Right lobe of liver (tissue), 6 donors: ENCODE results near the gene RCAN2. TPM values are rescaled to one million over a fixed set of nuclear protein-coding genes. Genes with fewer than 3 reads are reported as not detected.

ENCODE experiments used
- ATAC-seq, 4 donors: fragments of 200-7000 bp; cut with Tn5 transposase; one replicate each; pipeline ENCODE4 v1.9.1; 2020; ENCODE audit warnings: mild to moderate bottlenecking in 4 of 4, moderate library complexity in 4 of 4
- DNase-seq, 3 donors: peaks; one replicate each; pipeline ENCODE4 v3.0.0-alpha.2; 2020
- H3K27ac ChIP-seq, 3 donors: fragments of 200-600 bp; one replicate each; pipeline ENCODE4 v1.8.0; 2022
- H3K27me3 ChIP-seq, 2 donors: fragments of 200-600 bp; one replicate each; pipeline ENCODE4 v1.8.0; 2022
- H3K36me3 ChIP-seq, 4 donors: fragments of 200-600 bp; sonication (generic) in 1 of 4; one replicate each; pipeline versions ENCODE4 v1.5.1 to v1.8.0; 2017 to 2022; ENCODE audit warnings: control low read depth in 1 of 4
- H3K4me1 ChIP-seq, 4 donors: fragments of 200-600 bp; sonication (generic) in 1 of 4; one replicate each; pipeline versions ENCODE4 v1.5.1 to v1.8.0; 2017 to 2022; ENCODE audit warnings: control low read depth in 1 of 4
- H3K4me3 ChIP-seq, 3 donors: fragments of 200-600 bp; one replicate each; pipeline ENCODE4 v1.8.0; 2022
- H3K9me3 ChIP-seq, 4 donors: fragments of 200-600 bp; sonication (generic) in 1 of 4; one replicate each; pipeline versions ENCODE4 v1.5.1 to v1.8.0; 2017 to 2022; ENCODE audit warnings: control low read depth in 1 of 4
- POLR2A ChIP-seq: fragments of 450-650 bp; IDR thresholded peaks from one replicate; pipeline ENCODE4 v1.6.1; 2017; ENCODE audit warnings: antibody characterized with exemption, mild to moderate bottlenecking
- WGBS: methylation state at CpG from one replicate; pipeline ENCODE4 v1.1.6; 2018; ENCODE audit warnings: low coverage, low lambda C conversion rate; ENCODE audit not compliant: insufficient coverage; ENCODE audit errors: missing lambda C conversion rate; 5-methylcytosine and 5-hydroxymethylcytosine counted together
- intact Hi-C, 2 donors: fragments of 100-400 bp; cut with DNase I; formaldehyde crosslinking; loops; one replicate each; pipeline versions ENCODE4 v1.11.2 to v1.14.1; 2022
- total RNA-seq, 6 experiments: library from RNA; depleted of rRNA in 2 of 6; stranded (reverse); fragments of >200 nt in 2 of 6; fragmentation: NEBNext Ultra II Directional in 3 of 6; extraction: Animal tissue kit (Norgen Biotek cat#: 25700) in 3 of 6; gene quantifications; one replicate each; pipeline versions ENCODE4 v1.1.0 to v1.2.4, GENCODE V29; 2016 to 2023
- TF ChIP-seq, protein P1 (sequence below), 4 donors: fragments of 200-600 bp in 3 of 4; fragments of 450-650 bp in 1 of 4; IDR thresholded peaks; one replicate each; pipeline versions ENCODE4 v1.5.1 to v1.8.0; 2016 to 2022; ENCODE audit warnings: antibody characterized with exemption in 4 of 4, mild to moderate bottlenecking in 2 of 4
- donor health status: DM: no; HTN: yes; CAD: no.
- donor health status: DM: no; HTN: no; CAD: no.
- donor health status: DM: no; HTN: no; CAD: no.
- donor health status: DM: no; HTN: yes; CAD: no.
- donor health status: DM: no; HTN: yes; CAD: no.

The RCAN2 gene
- total RNA-seq, 6 experiments from 2014 or later, result 0.77 to 4.5 (median 1.9) TPM

DNA sequence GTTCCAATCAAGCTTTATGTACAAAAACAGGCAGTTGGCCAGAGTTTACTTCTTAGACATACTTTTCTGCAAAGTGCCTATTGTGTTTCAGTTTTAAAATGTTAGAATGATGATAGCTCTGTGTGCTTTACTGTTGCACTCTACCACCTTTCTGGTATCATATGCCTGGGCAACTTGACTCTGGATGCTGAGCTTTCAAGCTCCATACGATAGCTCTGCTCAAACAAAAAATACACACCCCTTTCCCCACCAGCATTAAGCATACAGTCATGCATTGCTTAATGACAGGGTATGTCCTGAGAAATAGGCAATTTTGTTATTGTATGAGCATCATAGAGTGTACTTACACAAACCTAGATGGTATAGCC lies 123.1 kb downstream of the RCAN2 start:
- ATAC-seq, result no peak
- intact Hi-C loops, result no loop called here
- Histone ChIP-seq H3K4me3 (no peak overlapping the region), H3K9me3 (no peaks in the 10 kb centered on the region), H3K27ac (no peak overlapping the region), H3K36me3 (no peaks in the 10 kb centered on the region), H3K27me3 (no peaks in the 10 kb centered on the region), H3K4me1 (no peaks in the 10 kb centered on the region)
- TF ChIP-seq POLR2A, result no peak
- no peak for DNase-seq
- 88% methylated on average over 1 of the region's 1 CpG for WGBS

DNA sequence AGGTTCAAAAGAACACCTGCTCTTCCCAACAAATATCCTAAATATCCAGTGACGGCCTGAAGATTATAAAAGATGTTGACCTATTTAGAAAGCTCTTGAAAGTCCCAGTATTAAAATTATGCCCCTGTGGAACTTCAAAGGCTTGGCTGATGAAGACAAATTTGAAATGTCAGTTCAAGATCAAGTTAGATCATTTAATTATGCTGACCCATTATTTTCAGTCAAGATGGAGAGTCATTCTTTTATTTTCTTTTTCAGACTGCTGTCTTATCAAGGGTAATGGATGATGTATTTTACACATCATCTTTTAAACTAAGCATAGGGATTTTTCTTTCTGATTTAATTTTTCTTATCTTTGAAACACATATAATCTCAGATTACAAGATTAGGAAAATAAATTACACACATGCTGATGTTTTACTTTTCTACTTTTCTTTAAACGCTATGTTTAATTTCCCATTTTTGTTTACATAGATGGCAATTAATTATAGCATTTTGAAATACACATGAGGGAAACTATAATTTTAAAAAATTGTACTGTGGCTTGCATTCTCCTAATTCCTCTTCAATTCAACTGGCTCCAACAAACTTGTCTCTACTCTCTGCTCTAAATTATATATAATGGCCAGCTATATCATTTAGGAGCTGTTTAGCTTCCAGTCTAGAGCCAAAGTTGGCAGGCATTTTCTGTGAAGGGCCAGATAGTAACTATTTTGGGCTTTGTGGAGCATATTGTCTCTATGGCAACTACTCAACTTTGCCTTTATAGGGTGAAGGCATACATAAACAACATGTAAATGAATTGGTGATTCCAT lies 123.7 kb downstream of the RCAN2 start:
- Histone ChIP-seq H3K27ac (no peak overlapping the region), H3K4me1 (no peaks in the 10 kb centered on the region), H3K27me3 (no peaks in the 10 kb centered on the region), H3K4me3 (no peak overlapping the region), H3K9me3 (no peaks in the 10 kb centered on the region), H3K36me3 (no peaks in the 10 kb centered on the region)
- intact Hi-C loops, result no loop called here
- DNase-seq (no peak), ATAC-seq (no peak)
- TF ChIP-seq, protein P1, sequence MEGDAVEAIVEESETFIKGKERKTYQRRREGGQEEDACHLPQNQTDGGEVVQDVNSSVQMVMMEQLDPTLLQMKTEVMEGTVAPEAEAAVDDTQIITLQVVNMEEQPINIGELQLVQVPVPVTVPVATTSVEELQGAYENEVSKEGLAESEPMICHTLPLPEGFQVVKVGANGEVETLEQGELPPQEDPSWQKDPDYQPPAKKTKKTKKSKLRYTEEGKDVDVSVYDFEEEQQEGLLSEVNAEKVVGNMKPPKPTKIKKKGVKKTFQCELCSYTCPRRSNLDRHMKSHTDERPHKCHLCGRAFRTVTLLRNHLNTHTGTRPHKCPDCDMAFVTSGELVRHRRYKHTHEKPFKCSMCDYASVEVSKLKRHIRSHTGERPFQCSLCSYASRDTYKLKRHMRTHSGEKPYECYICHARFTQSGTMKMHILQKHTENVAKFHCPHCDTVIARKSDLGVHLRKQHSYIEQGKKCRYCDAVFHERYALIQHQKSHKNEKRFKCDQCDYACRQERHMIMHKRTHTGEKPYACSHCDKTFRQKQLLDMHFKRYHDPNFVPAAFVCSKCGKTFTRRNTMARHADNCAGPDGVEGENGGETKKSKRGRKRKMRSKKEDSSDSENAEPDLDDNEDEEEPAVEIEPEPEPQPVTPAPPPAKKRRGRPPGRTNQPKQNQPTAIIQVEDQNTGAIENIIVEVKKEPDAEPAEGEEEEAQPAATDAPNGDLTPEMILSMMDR (IDR thresholded peaks at IDR 0.05), result no peak
- no peak for TF ChIP-seq POLR2A
- WGBS, result 87% methylated on average over 2 of the region's 2 CpGs

DNA sequence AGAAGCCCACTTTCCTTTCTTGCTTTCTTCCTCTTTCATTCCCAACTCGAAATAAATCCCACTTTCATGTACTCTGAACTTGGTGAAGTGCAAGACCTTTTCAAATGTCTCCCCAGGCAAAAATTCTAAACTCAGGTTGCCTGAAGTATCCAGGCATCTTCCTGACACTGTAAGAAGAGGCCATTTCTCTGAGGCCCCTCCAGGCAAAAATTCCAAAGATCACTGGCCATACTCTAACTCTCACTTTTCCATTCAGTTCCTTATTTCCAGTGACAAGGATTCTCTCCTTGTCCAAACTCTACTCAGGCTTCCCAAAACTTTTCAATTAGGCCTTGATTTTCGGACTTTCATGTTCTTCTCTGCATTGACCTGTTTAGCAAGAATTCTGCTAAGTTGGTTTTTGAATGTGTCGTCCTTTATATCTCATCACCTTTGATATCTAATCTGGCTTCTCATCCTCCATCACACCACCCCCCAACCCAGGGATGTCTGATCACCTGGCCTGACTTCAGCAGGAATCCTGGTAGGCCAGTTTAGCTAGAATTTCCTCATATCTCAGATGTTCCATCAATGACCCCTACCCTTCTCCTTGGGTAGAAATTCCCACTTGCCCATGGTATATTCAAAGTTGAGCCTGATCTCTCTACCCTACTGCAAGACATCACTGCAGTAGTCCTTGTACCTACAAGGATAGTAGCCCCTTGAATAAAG lies 124.9 kb downstream of the RCAN2 start:
- ATAC-seq, result no peak
- 87% methylated on average over 3 of the region's 3 CpGs for WGBS
- H3K4me1 ChIP-seq, result no peaks in the 10 kb centered on the region
- no peak overlapping the region for H3K4me3 ChIP-seq
- no peak overlapping the region for H3K27ac ChIP-seq
- TF ChIP-seq POLR2A, result no peak
- TF ChIP-seq, protein P1 (IDR thresholded peaks at IDR 0.05), result no peak
- DNase-seq, result no peak
- H3K9me3 ChIP-seq, result no peaks in the 10 kb centered on the region
- intact Hi-C loops, result no loop called here
- no peaks in the 10 kb centered on the region for H3K36me3 ChIP-seq
- no peaks in the 10 kb centered on the region for H3K27me3 ChIP-seq

DNA sequence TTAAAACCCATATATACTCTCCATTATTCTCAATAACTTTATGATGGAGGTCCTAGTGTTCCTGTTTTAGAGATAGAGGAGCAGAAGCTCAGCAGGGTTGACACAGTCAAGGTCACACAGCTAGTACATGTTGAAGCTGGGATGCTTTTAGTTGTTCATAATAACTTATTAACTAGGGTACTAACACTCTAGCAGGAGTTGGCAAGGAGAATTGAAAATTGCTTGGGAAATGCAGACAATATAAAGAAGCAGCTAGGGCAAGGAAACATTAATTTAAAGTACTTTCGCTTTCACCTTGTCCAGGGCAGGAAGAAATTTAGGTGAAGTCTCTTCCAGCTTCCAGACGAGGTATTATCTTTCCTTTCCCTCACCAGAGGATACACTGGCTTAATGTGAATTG lies 133.7 kb downstream of the RCAN2 start:
- TF ChIP-seq, protein P1 (IDR thresholded peaks at IDR 0.05), result no peak
- no peak for TF ChIP-seq POLR2A
- Histone ChIP-seq H3K4me3 (peak overlapping the region in 1 of 3 donors; percentile 16), H3K9me3 (no peaks in the 10 kb centered on the region), H3K4me1 (peaks cover 0 to 18% (median under 1%) of the 10 kb centered on the region in 4 donors), H3K27ac (no peak overlapping the region), H3K27me3 (no peaks in the 10 kb centered on the region), H3K36me3 (no peaks in the 10 kb centered on the region)
- DNase-seq, result no peak
- peak; percentile 19 to 91 (median 68) for ATAC-seq
- intact Hi-C loops, result no loop called here
- WGBS, result 17% methylated on average over 2 of the region's 2 CpGs

DNA sequence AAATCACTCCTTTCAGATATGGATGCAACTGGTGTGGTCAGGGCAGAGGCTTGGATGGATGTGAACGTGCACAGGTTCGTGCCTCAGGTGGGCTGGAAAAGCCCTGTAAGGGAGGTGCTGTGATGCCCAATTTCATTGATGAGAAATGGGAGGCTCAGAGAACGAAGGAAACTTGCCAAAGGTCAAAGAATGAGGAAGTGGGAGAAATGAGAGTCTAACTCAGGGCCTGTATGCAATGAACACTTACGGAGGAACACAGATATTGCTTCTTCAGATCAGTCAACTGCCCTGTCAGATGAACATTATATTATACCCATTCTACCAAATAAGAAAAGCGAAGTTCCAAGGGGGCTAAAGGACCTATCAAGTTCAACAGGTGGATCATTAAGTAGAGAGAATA lies 134.7 kb downstream of the RCAN2 start:
- peaks cover 0 to 18% (median under 1%) of the 10 kb centered on the region in 4 donors for H3K4me1 ChIP-seq
- H3K36me3 ChIP-seq, result no peaks in the 10 kb centered on the region
- TF ChIP-seq, protein P1 (IDR thresholded peaks at IDR 0.05), result no peak
- H3K9me3 ChIP-seq, result no peaks in the 10 kb centered on the region
- WGBS, result 82% methylated on average over 5 of the region's 5 CpGs
- no peak overlapping the region for H3K27ac ChIP-seq
- intact Hi-C loops, result no loop called here
- no peak overlapping the region for H3K4me3 ChIP-seq
- no peaks in the 10 kb centered on the region for H3K27me3 ChIP-seq
- ATAC-seq (no peak), DNase-seq (no peak)
